Calu3 (cell line): ENCODE measurements around the gene PDE12. TPM values are rescaled to one million over a fixed set of nuclear protein-coding genes. Genes with fewer than 3 reads are reported as not detected.

ENCODE experiments used
- Bru-seq: library from RNA; stranded (reverse); fragments of 400-500 nt; gene quantifications from one replicate; lab custom pipeline; 2021; lab: Mats Ljungman, UMichigan
- BruChase-seq, 2 experiments: library from RNA; stranded (reverse); fragments of 400-500 nt; gene quantifications; one replicate each; lab custom pipeline; 2021; lab: Mats Ljungman, UMichigan
- BruUV-seq: library from RNA; stranded (reverse); fragments of 400-500 nt; replicated peaks from 2 replicates; lab custom pipeline; 2021; lab: Mats Ljungman, UMichigan
- CTCF ChIA-PET: fragments of 300-600 bp; sonication (Branson Sonifier 250); formaldehyde crosslinking; loops from one replicate; lab custom pipeline; 2022; ENCODE audit warnings: antibody characterized with exemption; lab: Charles Lee
- DNase-seq: peaks from one replicate; pipeline ENCODE4 v3.0.0; 2022
- H3K27ac Mint-ChIP-seq: one replicate; pipeline ENCODE4 v1.8.0; 2022; ENCODE audit warnings: mixed read lengths; ENCODE audit not compliant: unreplicated experiment
- H3K27me3 Mint-ChIP-seq: one replicate; pipeline ENCODE4 v1.8.0; 2022; ENCODE audit warnings: mixed read lengths; ENCODE audit not compliant: unreplicated experiment
- H3K36me3 Mint-ChIP-seq: one replicate; pipeline ENCODE4 v1.8.0; 2022; ENCODE audit warnings: mild to moderate bottlenecking, moderate library complexity, mixed read lengths; ENCODE audit not compliant: insufficient read depth, unreplicated experiment
- H3K4me1 Mint-ChIP-seq: one replicate; pipeline ENCODE4 v1.8.0; 2022; ENCODE audit warnings: mild to moderate bottlenecking, low read depth, mixed read lengths; ENCODE audit not compliant: unreplicated experiment
- H3K4me3 Mint-ChIP-seq: one replicate; pipeline ENCODE4 v1.8.0; 2022; ENCODE audit warnings: mild to moderate bottlenecking, low read depth, moderate library complexity, mixed read lengths; ENCODE audit not compliant: unreplicated experiment
- H3K9me3 Mint-ChIP-seq: one replicate; pipeline ENCODE4 v1.8.0; 2022; ENCODE audit warnings: low read depth, mixed read lengths; ENCODE audit not compliant: unreplicated experiment
- CTCF ChIP-seq: fragments of 200-600 bp; IDR thresholded peaks from one replicate; pipeline ENCODE4 v1.8.0; 2022; ENCODE audit warnings: antibody characterized with exemption; ENCODE audit not compliant: unreplicated experiment
- intact Hi-C: fragments of 100-400 bp; cut with micrococcal nuclease; formaldehyde crosslinking; loops from one replicate; pipeline ENCODE4 v1.10.0; 2022; ENCODE audit not compliant: unreplicated experiment
- long read RNA-seq: library from polyadenylated mRNA; stranded (forward); transcript quantifications from one replicate; pipeline ENCODE4 v2.0.0, GENCODE V29; 2022
- total RNA-seq: library from RNA; stranded (reverse); gene quantifications from 2 replicates; pipeline ENCODE4 v1.2.3, GENCODE V29; 2022

PDE12 gene
- 27.4 and 32.4 TPM in 2 replicates for total RNA-seq
- percentile 89 among the genes with signal in this experiment for Bru-seq, nascent RNA
- percentile 93 among the genes with signal in this experiment for BruChase-seq, experiment 1, labeled RNA remaining after a 6-hour chase
- percentile 97 among the genes with signal in this experiment for BruChase-seq, experiment 2, labeled RNA remaining after a 2-hour chase
- long read RNA-seq, full-length matches to known transcripts: 46 of 51 reads
- long read RNA-seq, partial matches to known transcripts: 0 of 51 reads
- long read RNA-seq, other reads (novel, unspliced or antisense): 5 of 51 reads

- H3K27me3 Mint-ChIP-seq: no peaks in the 10 kb centered on the region
- H3K4me3 Mint-ChIP-seq: peak within 1 kb of the TSS; percentile 58
- no peak for TF ChIP-seq CTCF
- intact Hi-C loops: loop anchor here (2.0 to 10.0 kb wide), 2 partner anchors 91 to 159 kb away; no protein-coding TSS in a partner anchor
- H3K27ac Mint-ChIP-seq: peak within 1 kb of the TSS; percentile 95
- no peaks in the 10 kb centered on the region for H3K9me3 Mint-ChIP-seq
- H3K4me1 Mint-ChIP-seq: no peaks in the 10 kb centered on the region
- BruUV-seq: no TSS peak
- peak; percentile 86 for DNase-seq
- CTCF ChIA-PET: interaction anchor here (0.8 to 1.7 kb wide), 3 partner anchors 10 to 158 kb away, joined by 3 to 5 read pairs (median 3); no protein-coding TSS in a partner anchor
- H3K36me3 Mint-ChIP-seq: peaks cover 31% of the 10 kb centered on the region
These were observed at the start of gene PDE12 for GRCh38 chr3:57555738-57556458. TSS of gene PDE12 (plus strand) at chr3:57556274. CDS start at chr3:57556380, 106 bp downstream.

DNA sequence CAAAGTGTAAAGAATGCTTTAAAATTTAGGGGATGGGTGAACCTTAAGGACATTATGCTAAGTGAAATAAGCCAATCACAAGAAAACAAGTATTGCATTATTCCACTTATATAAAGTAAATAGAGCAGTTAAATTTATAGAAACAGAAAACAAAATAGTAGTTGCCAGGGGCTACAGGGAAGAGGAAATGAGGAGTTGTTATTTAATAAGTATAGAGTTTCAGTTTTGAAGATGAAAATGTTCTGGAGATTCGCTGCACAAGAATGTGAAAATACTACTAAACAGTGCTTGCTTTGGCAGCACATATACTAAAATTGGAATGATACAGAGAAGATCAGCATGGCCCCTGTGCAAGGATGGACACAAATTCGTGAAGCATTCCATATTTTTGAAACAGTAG, 43.9 kb upstream of the PDE12 start:
- H3K4me1 Mint-ChIP-seq: peaks cover 41% of the 10 kb centered on the region
- no peaks in the 10 kb centered on the region for H3K36me3 Mint-ChIP-seq
- H3K9me3 Mint-ChIP-seq: peaks cover 3% of the 10 kb centered on the region
- TF ChIP-seq CTCF: no peak
- CTCF ChIA-PET: no interaction called here
- intact Hi-C loops: no loop called here
- no peak overlapping the region for H3K4me3 Mint-ChIP-seq
- no peaks in the 10 kb centered on the region for H3K27me3 Mint-ChIP-seq
- no peak for DNase-seq
- no peak overlapping the region for H3K27ac Mint-ChIP-seq
- no TSS peak for BruUV-seq

GRCh38 chr3:57518276-57518915, 37.7 kb upstream of the PDE12 start:
- H3K9me3 Mint-ChIP-seq: peaks cover 3% of the 10 kb centered on the region
- CTCF ChIA-PET: interaction anchor here (1.4 kb wide), 2 partner anchors 37 to 121 kb away, joined by 3 read pairs; partner anchors contain the start of gene PDE12
- no peak for DNase-seq
- no peak for TF ChIP-seq CTCF
- BruUV-seq: no TSS peak
- no peaks in the 10 kb centered on the region for H3K27me3 Mint-ChIP-seq
- H3K27ac Mint-ChIP-seq: peak overlapping the region; percentile 42
- intact Hi-C loops: no loop called here
- no peaks in the 10 kb centered on the region for H3K36me3 Mint-ChIP-seq
- H3K4me3 Mint-ChIP-seq: peak overlapping the region; percentile 5
- peaks cover 41% of the 10 kb centered on the region for H3K4me1 Mint-ChIP-seq

GRCh38 chr3:57530071-57530608, 25.9 kb upstream of the PDE12 start:
- peaks cover 3% of the 10 kb centered on the region for H3K9me3 Mint-ChIP-seq
- peak; percentile 19 for DNase-seq
- H3K27ac Mint-ChIP-seq: no peak overlapping the region
- H3K4me1 Mint-ChIP-seq: peaks cover 43% of the 10 kb centered on the region
- no peak overlapping the region for H3K4me3 Mint-ChIP-seq
- no peaks in the 10 kb centered on the region for H3K36me3 Mint-ChIP-seq
- no peak for TF ChIP-seq CTCF
- no TSS peak for BruUV-seq
- intact Hi-C loops: no loop called here
- CTCF ChIA-PET: interaction anchor here (0.6 kb wide), 1 partner anchor 17 kb away, joined by 3 read pairs; no protein-coding TSS in a partner anchor
- no peaks in the 10 kb centered on the region for H3K27me3 Mint-ChIP-seq
